Kidney (tissue), 14 donors: Measurements from ENCODE around the gene DUSP22. TPM values are rescaled to one million over a fixed set of nuclear protein-coding genes. Genes with fewer than 3 reads are reported as not detected.

Experiments
- DNase-seq, 5 donors: peaks; one replicate each; pipeline ENCODE4 v3.0.0-alpha.2; 2013 to 2020
- FAIRE-seq: peaks from 2 replicates; lab custom pipeline; 2012; peaks lifted over from hg19 to GRCh38; lab: Jason Lieb, UNC
- H3K27ac ChIP-seq, 2 donors: one replicate each; pipeline ENCODE4 v1.7.0; 2013; ENCODE audit warnings: low read depth in 2 of 2, low read length in 2 of 2, inconsistent platforms in 1 of 2
- H3K27me3 ChIP-seq: one replicate; pipeline ENCODE4 v1.7.1; 2013; ENCODE audit warnings: low read length, inconsistent platforms; ENCODE audit not compliant: control insufficient read depth, insufficient read depth
- H3K36me3 ChIP-seq, 3 donors: one replicate each; pipeline versions ENCODE4 v1.7.0 to v1.7.1; 2013; ENCODE audit warnings: low read length in 3 of 3, control low read depth in 1 of 3, inconsistent platforms in 1 of 3; ENCODE audit not compliant: insufficient read depth in 3 of 3, control insufficient read depth in 2 of 3
- H3K4me1 ChIP-seq, 3 donors: one replicate each; pipeline versions ENCODE4 v1.7.0 to v1.7.1; 2013; ENCODE audit warnings: low read length in 3 of 3, inconsistent platforms in 1 of 3, low read depth in 1 of 3; ENCODE audit not compliant: control insufficient read depth in 2 of 3, insufficient read depth in 2 of 3
- H3K4me3 ChIP-seq, 3 donors: one replicate each; pipeline versions ENCODE4 v1.7.0 to v1.8.1; 2013; ENCODE audit warnings: low read length in 3 of 3, control low read depth in 1 of 3, inconsistent platforms in 1 of 3
- H3K9ac ChIP-seq, 3 donors: one replicate each; pipeline versions ENCODE4 v1.7.0 to v1.7.1; 2013; ENCODE audit warnings: low read length in 3 of 3, control low read depth in 1 of 3, inconsistent platforms in 1 of 3
- H3K9me3 ChIP-seq, 3 donors: one replicate each; pipeline versions ENCODE4 v1.7.0 to v1.7.1; 2013; ENCODE audit warnings: low read length in 3 of 3, control low read depth in 1 of 3, inconsistent platforms in 1 of 3; ENCODE audit not compliant: control insufficient read depth in 2 of 3, insufficient read depth in 1 of 3
- intact Hi-C: fragments of 100-400 bp; cut with DNase I; formaldehyde crosslinking; loops from one replicate; pipeline ENCODE4 v1.11.1; 2022
- polyA plus RNA-seq: library from polyadenylated mRNA; stranded (reverse); fragments of 350-450 nt; fragmentation: Illumina TruSeq; extraction: RNeasy Lipid Tissue Mini Kit (QIAGEN cat#74804); gene quantifications from one replicate; pipeline ENCODE4 v1.2.3, GENCODE V29; 2014; ENCODE audit warnings: low read depth, low replicate concordance; ENCODE audit not compliant: insufficient read depth
- total RNA-seq: library from RNA; stranded (reverse); fragmentation: NEBNext Ultra II Directional; extraction: Animal tissue kit (Norgen Biotek cat#: 25700); gene quantifications from one replicate; pipeline ENCODE4 v1.2.1, GENCODE V29; 2021
- TF ChIP-seq, protein P1 (sequence below): IDR thresholded peaks from 3 replicates; pipeline ENCODE4 v1.5.1; 2012; ENCODE audit warnings: mild to moderate bottlenecking, moderate library complexity, borderline replicate concordance; ENCODE audit not compliant: insufficient read depth; ENCODE audit errors: extremely low read depth
- donor health status: control.
- donor health status: control.
- donor health status: control.
- donor health status: control.
- donor health status: control.
- donor health status: DM: yes; HTN: yes; CAD: no.
- donor health status: Normal renal cell carcinoma (clear cell type).

The DUSP22 gene
- total and polyA plus RNA-seq, 2 donors from 2014 or later = 24.0 to 60.7 TPM

DNA sequence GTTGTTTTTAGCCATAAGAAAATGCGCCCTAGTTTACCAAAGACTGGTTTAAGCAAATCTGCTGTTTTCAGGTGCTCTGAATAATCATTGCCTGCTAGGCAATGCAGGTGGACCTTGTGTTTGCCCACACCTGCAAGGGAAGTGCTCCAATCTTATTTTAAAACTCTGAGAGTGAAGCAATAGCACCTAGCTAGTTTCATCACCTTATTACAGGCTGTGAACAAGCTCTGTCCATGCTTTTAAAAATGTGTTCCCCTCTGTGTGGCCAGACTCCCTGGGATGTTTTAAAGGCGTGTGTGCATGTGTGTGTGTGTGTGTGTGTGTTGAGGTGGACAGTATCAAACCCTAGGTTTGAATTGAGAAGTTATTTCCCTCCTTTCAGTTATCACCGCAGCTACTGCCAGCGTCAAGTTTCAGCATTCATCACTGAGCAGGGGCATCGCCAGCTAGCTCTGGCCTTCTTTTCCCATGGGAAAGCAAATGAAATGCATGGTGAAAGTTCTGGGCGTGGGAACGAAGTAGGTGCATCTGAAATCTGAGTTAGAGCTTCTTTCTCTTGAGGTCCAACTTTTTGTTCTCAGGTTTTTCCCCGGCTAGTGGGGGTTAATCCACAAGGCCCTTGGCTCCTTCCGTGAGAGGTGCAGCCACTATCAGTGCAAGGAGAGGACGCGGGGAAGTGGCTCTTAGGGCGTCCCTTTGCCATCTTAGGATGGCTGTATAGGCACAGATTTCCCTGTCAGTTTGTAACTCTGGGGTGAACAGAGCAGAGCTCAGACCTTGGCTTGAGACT lies 30.8 kb downstream of the DUSP22 start:
- intact Hi-C loops = no loop called here
- H3K4me3 ChIP-seq = no peak overlapping the region
- no peak overlapping the region for H3K9ac ChIP-seq
- TF ChIP-seq, protein P1, sequence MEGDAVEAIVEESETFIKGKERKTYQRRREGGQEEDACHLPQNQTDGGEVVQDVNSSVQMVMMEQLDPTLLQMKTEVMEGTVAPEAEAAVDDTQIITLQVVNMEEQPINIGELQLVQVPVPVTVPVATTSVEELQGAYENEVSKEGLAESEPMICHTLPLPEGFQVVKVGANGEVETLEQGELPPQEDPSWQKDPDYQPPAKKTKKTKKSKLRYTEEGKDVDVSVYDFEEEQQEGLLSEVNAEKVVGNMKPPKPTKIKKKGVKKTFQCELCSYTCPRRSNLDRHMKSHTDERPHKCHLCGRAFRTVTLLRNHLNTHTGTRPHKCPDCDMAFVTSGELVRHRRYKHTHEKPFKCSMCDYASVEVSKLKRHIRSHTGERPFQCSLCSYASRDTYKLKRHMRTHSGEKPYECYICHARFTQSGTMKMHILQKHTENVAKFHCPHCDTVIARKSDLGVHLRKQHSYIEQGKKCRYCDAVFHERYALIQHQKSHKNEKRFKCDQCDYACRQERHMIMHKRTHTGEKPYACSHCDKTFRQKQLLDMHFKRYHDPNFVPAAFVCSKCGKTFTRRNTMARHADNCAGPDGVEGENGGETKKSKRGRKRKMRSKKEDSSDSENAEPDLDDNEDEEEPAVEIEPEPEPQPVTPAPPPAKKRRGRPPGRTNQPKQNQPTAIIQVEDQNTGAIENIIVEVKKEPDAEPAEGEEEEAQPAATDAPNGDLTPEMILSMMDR = no peak
- no peaks in the 10 kb centered on the region for H3K36me3 ChIP-seq
- H3K4me1 ChIP-seq = peaks cover 0 to 3% (median 0%) of the 10 kb centered on the region in 3 donors
- FAIRE-seq = no peak
- peak in 1 of 5 donors; percentile 6 for DNase-seq
- no peak overlapping the region for H3K27ac ChIP-seq
- no peaks in the 10 kb centered on the region for H3K9me3 ChIP-seq
- no peaks in the 10 kb centered on the region for H3K27me3 ChIP-seq

DNA sequence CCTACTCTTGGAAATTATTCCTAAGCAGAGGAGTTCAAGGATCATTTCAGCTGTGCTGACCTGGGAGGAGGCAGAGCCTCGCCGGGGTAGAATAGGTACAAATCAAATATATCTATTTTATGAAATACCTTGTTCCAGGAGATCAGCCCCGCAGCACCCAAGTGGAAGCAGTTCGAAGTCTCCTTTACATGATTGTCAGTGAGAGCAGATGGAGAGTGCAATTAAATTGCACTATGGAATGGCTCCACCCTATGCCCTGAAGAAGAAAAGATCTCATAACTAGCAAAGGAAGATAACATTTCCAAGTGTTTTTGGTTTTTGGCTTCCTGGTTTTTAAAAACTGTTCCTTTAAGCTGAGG lies 31.4 kb downstream of the DUSP22 start:
- Histone ChIP-seq H3K4me3 (no peak overlapping the region), H3K36me3 (no peaks in the 10 kb centered on the region), H3K4me1 (peaks cover 0 to 3% (median 0%) of the 10 kb centered on the region in 3 donors), H3K27ac (no peak overlapping the region), H3K27me3 (no peaks in the 10 kb centered on the region), H3K9ac (no peak overlapping the region), H3K9me3 (no peaks in the 10 kb centered on the region)
- TF ChIP-seq, protein P1 = no peak
- DNase-seq (no peak), FAIRE-seq (no peak)
- intact Hi-C loops = no loop called here

DNA sequence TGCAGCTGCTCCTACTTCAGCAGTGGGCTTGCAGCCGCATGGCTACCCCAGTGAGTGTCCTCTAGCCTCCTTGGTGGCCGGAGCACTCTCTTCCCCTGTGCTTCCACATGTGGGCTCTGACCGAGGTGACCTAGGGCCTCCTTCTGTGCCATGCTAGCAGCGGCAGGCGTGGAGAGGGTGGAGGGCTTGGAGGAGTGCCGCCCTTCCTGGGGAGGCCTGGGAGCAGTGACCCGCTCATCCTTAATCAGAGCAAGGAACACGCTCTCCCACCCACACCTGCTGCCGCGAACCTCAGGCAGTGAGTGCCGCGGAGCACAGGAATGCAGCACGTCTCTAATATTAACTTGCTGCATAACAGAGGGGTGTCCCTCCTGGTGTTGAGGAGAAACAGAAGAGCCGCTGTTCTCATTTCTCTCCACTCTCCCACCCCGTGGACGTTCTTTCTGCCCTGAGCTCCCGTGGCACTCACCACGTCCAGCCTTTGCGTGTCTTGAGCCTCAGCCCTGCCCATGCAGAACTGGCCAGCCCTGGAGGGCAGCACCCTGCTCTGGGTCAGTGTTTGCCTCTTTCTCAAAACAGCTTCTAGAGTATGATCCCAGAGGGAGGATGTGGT lies 31.9 kb downstream of the DUSP22 start:
- Histone ChIP-seq H3K9ac (no peak overlapping the region), H3K4me3 (no peak overlapping the region), H3K27ac (no peak overlapping the region), H3K36me3 (no peaks in the 10 kb centered on the region), H3K27me3 (no peaks in the 10 kb centered on the region), H3K9me3 (no peaks in the 10 kb centered on the region), H3K4me1 (peaks cover 0 to 3% (median 0%) of the 10 kb centered on the region in 3 donors)
- intact Hi-C loops = no loop called here
- FAIRE-seq = no peak
- TF ChIP-seq, protein P1 = no peak
- peak in 2 of 5 donors; percentile 54 to 62 for DNase-seq
